Nephron (organoid): ENCODE results near the gene ASB14.

Source experiments
- H3K27ac Mint-ChIP-seq, 3 experiments: 2 replicates each; pipeline ENCODE4 v1.8.0; 2020; ENCODE audit warnings: mixed read lengths in 3 of 3, mild to moderate bottlenecking in 2 of 3, moderate library complexity in 1 of 3
- H3K27me3 Mint-ChIP-seq: 2 replicates; pipeline ENCODE4 v1.8.0; 2021; ENCODE audit warnings: low read depth, mild to moderate bottlenecking, moderate library complexity, mixed read lengths
- H3K36me3 Mint-ChIP-seq: 2 replicates; pipeline ENCODE4 v1.8.0; 2020; ENCODE audit warnings: low read depth, mixed read lengths
- H3K4me1 Mint-ChIP-seq: 2 replicates; pipeline ENCODE4 v1.8.0; 2020; ENCODE audit warnings: mixed read lengths
- H3K4me3 Mint-ChIP-seq, 3 experiments: 2 replicates each; pipeline ENCODE4 v1.8.0; 2020; ENCODE audit warnings: mild to moderate bottlenecking in 3 of 3, mixed read lengths in 3 of 3, moderate library complexity in 2 of 3
- H3K9me3 Mint-ChIP-seq: 2 replicates; pipeline ENCODE4 v1.8.0; 2020; ENCODE audit warnings: mixed read lengths
- CTCF ChIP-seq, 3 experiments: fragments of 200-600 bp; sonication (generic); IDR thresholded peaks; one replicate each; pipeline ENCODE4 v1.5.0; 2021; ENCODE audit warnings: antibody characterized with exemption in 3 of 3; ENCODE audit not compliant: unreplicated experiment in 3 of 3

The ASB14 gene

GRCh38 chr3:57268416-57268815 lies 24.1 kb downstream of the ASB14 start:
- peaks cover 77% of the 10 kb centered on the region for H3K36me3 Mint-ChIP-seq
- H3K27ac Mint-ChIP-seq, result no peak overlapping the region
- H3K4me1 Mint-ChIP-seq, result no peaks in the 10 kb centered on the region
- peaks cover 33% of the 10 kb centered on the region for H3K9me3 Mint-ChIP-seq
- H3K4me3 Mint-ChIP-seq, result no peak overlapping the region
- no peaks in the 10 kb centered on the region for H3K27me3 Mint-ChIP-seq
- no peak for TF ChIP-seq CTCF (IDR thresholded peaks at IDR 0.05; ENCODE audit: unreplicated experiment in 3 of 3)

GRCh38 chr3:57261929-57262328 lies 30.6 kb downstream of the ASB14 start:
- H3K27ac Mint-ChIP-seq, result no peak overlapping the region
- H3K4me1 Mint-ChIP-seq, result no peaks in the 10 kb centered on the region
- no peak overlapping the region for H3K4me3 Mint-ChIP-seq
- TF ChIP-seq CTCF (IDR thresholded peaks at IDR 0.05; ENCODE audit: unreplicated experiment in 3 of 3), result no peak
- no peaks in the 10 kb centered on the region for H3K27me3 Mint-ChIP-seq
- peaks cover 51% of the 10 kb centered on the region for H3K9me3 Mint-ChIP-seq
- peaks cover 95% of the 10 kb centered on the region for H3K36me3 Mint-ChIP-seq

GRCh38 chr3:57261119-57261518 lies 31.4 kb downstream of the ASB14 start:
- Mint-ChIP-seq H3K36me3 (peaks cover 88% of the 10 kb centered on the region), H3K9me3 (peaks cover 43% of the 10 kb centered on the region)

GRCh38 chr3:57257678-57258077 lies 34.8 kb downstream of the ASB14 start:
- Mint-ChIP-seq H3K4me1 (peaks cover 3% of the 10 kb centered on the region), H3K9me3 (peaks cover 15% of the 10 kb centered on the region), H3K36me3 (peaks cover 73% of the 10 kb centered on the region), H3K27ac (no peak overlapping the region), H3K4me3 (no peak overlapping the region), H3K27me3 (no peaks in the 10 kb centered on the region)
- TF ChIP-seq CTCF (IDR thresholded peaks at IDR 0.05; ENCODE audit: unreplicated experiment in 3 of 3), result no peak

More at GRCh38 chr3:57261119-57261518, 31.4 kb downstream of the ASB14 start:
- no peak for TF ChIP-seq CTCF (IDR thresholded peaks at IDR 0.05; ENCODE audit: unreplicated experiment in 3 of 3)
- Mint-ChIP-seq H3K4me1 (no peaks in the 10 kb centered on the region), H3K27ac (no peak overlapping the region), H3K27me3 (no peaks in the 10 kb centered on the region), H3K4me3 (no peak overlapping the region)

- no peak for TF ChIP-seq CTCF (IDR thresholded peaks at IDR 0.05; ENCODE audit: unreplicated experiment in 3 of 3)
- H3K4me1 Mint-ChIP-seq, result peaks cover 6% of the 10 kb centered on the region
Measured at GRCh38 chr3:57256844-57257243, 35.6 kb downstream of the ASB14 start.

GRCh38 chr3:57252404-57252803 lies 40.1 kb downstream of the ASB14 start:
- no peak for TF ChIP-seq CTCF (IDR thresholded peaks at IDR 0.05; ENCODE audit: unreplicated experiment in 3 of 3)
- no peak overlapping the region for H3K27ac Mint-ChIP-seq
- no peaks in the 10 kb centered on the region for H3K9me3 Mint-ChIP-seq
- no peaks in the 10 kb centered on the region for H3K27me3 Mint-ChIP-seq
- no peak overlapping the region for H3K4me3 Mint-ChIP-seq
- peaks cover 57% of the 10 kb centered on the region for H3K36me3 Mint-ChIP-seq
- H3K4me1 Mint-ChIP-seq, result peaks cover 6% of the 10 kb centered on the region

More at GRCh38 chr3:57256844-57257243, 35.6 kb downstream of the ASB14 start:
- Mint-ChIP-seq H3K36me3 (peaks cover 73% of the 10 kb centered on the region), H3K9me3 (peaks cover 9% of the 10 kb centered on the region), H3K4me3 (no peak overlapping the region), H3K27me3 (no peaks in the 10 kb centered on the region), H3K27ac (no peak overlapping the region)
